Tibial nerve (tissue), 4 donors: ENCODE data around the gene UBD. TPM values are rescaled to one million over a fixed set of nuclear protein-coding genes. Genes with fewer than 3 reads are reported as not detected.

Source experiments
- DNase-seq, 2 donors: peaks; one replicate each; pipeline ENCODE4 v3.0.0-alpha.2; 2019; ENCODE audit warnings: low spot score in 2 of 2
- H3K27ac ChIP-seq, 4 donors: fragments of 200-600 bp; sonication (generic) in 3 of 4; one replicate each; pipeline ENCODE4 v1.5.1; 2017 to 2019; ENCODE audit warnings: mild to moderate bottlenecking in 1 of 4
- H3K27me3 ChIP-seq, 2 donors: fragments of 200-600 bp; sonication (generic) in 1 of 2; one replicate each; pipeline versions ENCODE4 v1.5.1 to v1.6.0; 2017 to 2019
- H3K36me3 ChIP-seq, 3 donors: fragments of 200-600 bp; sonication (generic); one replicate each; pipeline ENCODE4 v1.5.1; 2018 to 2019
- H3K4me1 ChIP-seq, 4 donors: fragments of 200-600 bp; sonication (generic) in 3 of 4; one replicate each; pipeline ENCODE4 v1.5.1; 2017 to 2019
- H3K4me3 ChIP-seq, 4 donors: fragments of 200-600 bp; sonication (generic) in 3 of 4; one replicate each; pipeline ENCODE4 v1.5.1; 2017 to 2019; ENCODE audit warnings: mild to moderate bottlenecking in 1 of 4, moderate library complexity in 1 of 4
- H3K9me3 ChIP-seq, 4 donors: fragments of 200-600 bp; sonication (generic) in 3 of 4; one replicate each; pipeline ENCODE4 v1.5.1; 2017 to 2019
- CTCF ChIP-seq, 5 experiments: fragments of 200-600 bp in 3 of 5; fragments of 450-650 bp in 2 of 5; sonication (generic) in 3 of 5; IDR thresholded peaks; one replicate each; pipeline ENCODE4 v1.5.1; 2016 to 2019; ENCODE audit warnings: antibody characterized with exemption in 5 of 5, mild to moderate bottlenecking in 3 of 5, moderate library complexity in 2 of 5
- EP300 ChIP-seq, 2 donors: sonication (generic); formaldehyde crosslinking; IDR thresholded peaks; one replicate each; pipeline ENCODE4 v1.6.1; 2017; ENCODE audit warnings: antibody characterized with exemption in 2 of 2, mild to moderate bottlenecking in 1 of 2
- POLR2A ChIP-seq, 2 donors: fragments of 450-650 bp; IDR thresholded peaks; one replicate each; pipeline ENCODE4 v1.6.1; 2017; ENCODE audit warnings: antibody characterized with exemption in 2 of 2, mild to moderate bottlenecking in 2 of 2, moderate library complexity in 2 of 2
- WGBS, 2 donors: methylation state at CpG; one replicate each; pipeline ENCODE4 v1.1.5; 2018; 5-methylcytosine and 5-hydroxymethylcytosine counted together
- total RNA-seq, 4 donors: library from RNA; depleted of rRNA; stranded (reverse); fragments of >200 nt; gene quantifications; one replicate each; pipeline ENCODE4 v1.1.0, GENCODE V29; 2016

Gene UBD
- total RNA-seq, 4 donors from 2014 or later, result 0.63 to 11.6 TPM; not detected in 2

- Histone ChIP-seq H3K4me1 (no peaks in the 10 kb centered on the region), H3K4me3 (no peak overlapping the region), H3K36me3 (no peaks in the 10 kb centered on the region), H3K27me3 (no peaks in the 10 kb centered on the region), H3K27ac (no peak overlapping the region), H3K9me3 (no peaks in the 10 kb centered on the region)
- no peak for TF ChIP-seq CTCF (IDR thresholded peaks at IDR 0.05)
- no peak for TF ChIP-seq POLR2A (IDR thresholded peaks at IDR 0.05)
- no peak for TF ChIP-seq EP300 (IDR thresholded peaks at IDR 0.05)
- no peak for DNase-seq
- WGBS, 2 donors, result 67 to 71% methylated on average over 1 to 2 of the region's 2 CpGs
Observed at GRCh38 chr6:29532320-29532951, 27.1 kb downstream of the UBD start.

- TF ChIP-seq CTCF (IDR thresholded peaks at IDR 0.05) (no peak), POLR2A (IDR thresholded peaks at IDR 0.05) (no peak), EP300 (IDR thresholded peaks at IDR 0.05) (no peak)
- no peak for DNase-seq
- no peak overlapping the region for H3K4me3 ChIP-seq
- no peak overlapping the region for H3K27ac ChIP-seq
- 70 to 80% methylated on average over 2 to 3 of the region's 3 CpGs for WGBS, 2 donors
- no peaks in the 10 kb centered on the region for H3K27me3 ChIP-seq
- H3K4me1 ChIP-seq, result no peaks in the 10 kb centered on the region
- no peaks in the 10 kb centered on the region for H3K36me3 ChIP-seq
- H3K9me3 ChIP-seq, result no peaks in the 10 kb centered on the region
Observed at GRCh38 chr6:29531668-29532067, 27.9 kb downstream of the UBD start.

GRCh38 chr6:29530671-29531310 is 28.7 kb downstream of the UBD start:
- Histone ChIP-seq H3K36me3 (no peaks in the 10 kb centered on the region), H3K9me3 (no peaks in the 10 kb centered on the region), H3K4me3 (no peak overlapping the region), H3K27ac (no peak overlapping the region), H3K4me1 (no peaks in the 10 kb centered on the region), H3K27me3 (no peaks in the 10 kb centered on the region)
- TF ChIP-seq POLR2A (IDR thresholded peaks at IDR 0.05) (no peak), EP300 (IDR thresholded peaks at IDR 0.05) (no peak), CTCF (IDR thresholded peaks at IDR 0.05) (no peak)
- 83% methylated on average over 2 of the region's 2 CpGs for WGBS, 2 donors
- no peak for DNase-seq

GRCh38 chr6:29529956-29530355 is 29.6 kb downstream of the UBD start:
- Histone ChIP-seq H3K4me3 (no peak overlapping the region), H3K27me3 (no peaks in the 10 kb centered on the region), H3K4me1 (no peaks in the 10 kb centered on the region), H3K36me3 (no peaks in the 10 kb centered on the region), H3K27ac (no peak overlapping the region), H3K9me3 (no peaks in the 10 kb centered on the region)
- TF ChIP-seq CTCF (IDR thresholded peaks at IDR 0.05) (no peak), EP300 (IDR thresholded peaks at IDR 0.05) (no peak), POLR2A (IDR thresholded peaks at IDR 0.05) (no peak)
- 84 to 94% methylated on average over 3 of the region's 3 CpGs for WGBS, 2 donors
- DNase-seq, result no peak

GRCh38 chr6:29528988-29529560 is 30.5 kb downstream of the UBD start:
- TF ChIP-seq CTCF (IDR thresholded peaks at IDR 0.05), result no peak
- no peak for TF ChIP-seq EP300 (IDR thresholded peaks at IDR 0.05)
- WGBS, 2 donors, result 81 to 100% methylated on average over 2 of the region's 2 CpGs

More at GRCh38 chr6:29528988-29529560, 30.5 kb downstream of the UBD start:
- Histone ChIP-seq H3K4me3 (no peak overlapping the region), H3K36me3 (no peaks in the 10 kb centered on the region), H3K4me1 (no peaks in the 10 kb centered on the region), H3K27ac (no peak overlapping the region), H3K9me3 (no peaks in the 10 kb centered on the region), H3K27me3 (no peaks in the 10 kb centered on the region)
- no peak for DNase-seq
